Parathyroid adenoma (tissue), 2 donors: ENCODE measurements around the gene GALK1.
A peak's percentile ranks its signal among the peaks of the same experiment; 100 is the strongest.

ENCODE experiments used
- H2AFZ ChIP-seq: fragments of 300-600 bp; sonication (generic); one replicate; pipeline ENCODE4 v1.7.0; 2017; ENCODE audit warnings: antibody characterized with exemption, mild to moderate bottlenecking
- H3K27ac ChIP-seq: fragments of 300-600 bp; sonication (generic); one replicate; pipeline ENCODE4 v1.7.0; 2017
- H3K27me3 ChIP-seq: fragments of 300-600 bp; sonication (generic); one replicate; pipeline ENCODE4 v1.7.0; 2017; ENCODE audit warnings: low read length; ENCODE audit not compliant: control insufficient read depth, insufficient read depth
- H3K36me3 ChIP-seq: fragments of 300-600 bp; sonication (generic); one replicate; pipeline ENCODE4 v1.7.0; 2017; ENCODE audit warnings: low read length; ENCODE audit not compliant: control insufficient read depth, insufficient read depth
- H3K4me1 ChIP-seq: fragments of 300-600 bp; sonication (generic); one replicate; pipeline ENCODE4 v1.7.0; 2017; ENCODE audit warnings: control low read depth
- H3K4me2 ChIP-seq: fragments of 300-600 bp; sonication (generic); one replicate; pipeline ENCODE4 v1.7.0; 2017; ENCODE audit warnings: low read length
- H3K4me3 ChIP-seq: fragments of 300-600 bp; sonication (generic); one replicate; pipeline ENCODE4 v1.7.0; 2017; ENCODE audit warnings: low read depth, low read length
- H3K79me2 ChIP-seq: fragments of 300-600 bp; sonication (generic); one replicate; pipeline ENCODE4 v1.7.0; 2017; ENCODE audit warnings: control low read depth
- H3K9ac ChIP-seq: fragments of 300-600 bp; sonication (generic); one replicate; pipeline ENCODE4 v1.7.0; 2017; ENCODE audit warnings: mild to moderate bottlenecking
- H3K9me3 ChIP-seq: fragments of 300-600 bp; sonication (generic); one replicate; pipeline ENCODE4 v1.7.0; 2017; ENCODE audit warnings: low read length; ENCODE audit not compliant: control insufficient read depth
- TF ChIP-seq, protein P1 (sequence below): fragments of 300-600 bp; sonication (generic); IDR thresholded peaks from one replicate; pipeline ENCODE4 v1.7.0; 2017; ENCODE audit warnings: antibody characterized with exemption, mild to moderate bottlenecking
- donor health status: primary hyperparathyroidism.

GALK1 gene

DNA sequence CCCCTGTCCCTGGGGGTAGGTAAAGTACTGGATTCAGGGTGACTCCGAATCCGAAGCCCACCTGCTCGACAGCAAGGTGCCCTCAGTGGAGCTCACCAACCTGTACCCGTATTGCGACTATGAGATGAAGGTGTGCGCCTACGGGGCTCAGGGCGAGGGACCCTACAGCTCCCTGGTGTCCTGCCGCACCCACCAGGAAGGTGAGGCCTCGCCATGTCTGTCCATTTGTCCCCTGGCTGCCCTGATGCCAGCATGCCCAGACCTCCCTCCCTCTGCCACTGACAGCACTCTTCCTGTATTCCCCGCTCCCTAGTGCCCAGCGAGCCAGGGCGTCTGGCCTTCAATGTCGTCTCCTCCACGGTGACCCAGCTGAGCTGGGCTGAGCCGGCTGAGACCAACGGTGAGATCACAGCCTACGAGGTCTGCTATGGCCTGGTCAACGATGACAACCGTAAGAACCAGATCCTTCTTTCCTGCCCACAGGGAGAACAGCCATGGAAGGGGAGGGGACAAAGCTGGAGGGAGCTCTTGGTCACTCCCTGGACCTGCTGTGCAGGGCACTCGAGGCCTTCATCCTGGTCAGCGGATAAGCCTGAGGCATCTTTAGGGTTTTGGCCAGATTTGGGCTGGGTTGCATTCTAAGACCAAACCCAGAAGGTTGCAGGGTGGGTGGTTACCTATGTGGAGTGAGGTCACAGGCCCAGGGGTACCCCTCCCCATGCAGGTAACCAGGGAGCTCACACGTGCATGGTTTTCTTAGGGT, 14.2 kb downstream of the GALK1 start:
- no peaks in the 10 kb centered on the region for H3K36me3 ChIP-seq
- no peaks in the 10 kb centered on the region for H3K9me3 ChIP-seq
- H3K79me2 ChIP-seq, result no peaks in the 10 kb centered on the region
- peaks cover 10% of the 10 kb centered on the region for H3K4me1 ChIP-seq
- H3K27me3 ChIP-seq, result no peaks in the 10 kb centered on the region
- H3K27ac ChIP-seq, result no peak overlapping the region
- H2AFZ ChIP-seq, result no peak overlapping the region
- no peak overlapping the region for H3K9ac ChIP-seq
- TF ChIP-seq, protein P1, sequence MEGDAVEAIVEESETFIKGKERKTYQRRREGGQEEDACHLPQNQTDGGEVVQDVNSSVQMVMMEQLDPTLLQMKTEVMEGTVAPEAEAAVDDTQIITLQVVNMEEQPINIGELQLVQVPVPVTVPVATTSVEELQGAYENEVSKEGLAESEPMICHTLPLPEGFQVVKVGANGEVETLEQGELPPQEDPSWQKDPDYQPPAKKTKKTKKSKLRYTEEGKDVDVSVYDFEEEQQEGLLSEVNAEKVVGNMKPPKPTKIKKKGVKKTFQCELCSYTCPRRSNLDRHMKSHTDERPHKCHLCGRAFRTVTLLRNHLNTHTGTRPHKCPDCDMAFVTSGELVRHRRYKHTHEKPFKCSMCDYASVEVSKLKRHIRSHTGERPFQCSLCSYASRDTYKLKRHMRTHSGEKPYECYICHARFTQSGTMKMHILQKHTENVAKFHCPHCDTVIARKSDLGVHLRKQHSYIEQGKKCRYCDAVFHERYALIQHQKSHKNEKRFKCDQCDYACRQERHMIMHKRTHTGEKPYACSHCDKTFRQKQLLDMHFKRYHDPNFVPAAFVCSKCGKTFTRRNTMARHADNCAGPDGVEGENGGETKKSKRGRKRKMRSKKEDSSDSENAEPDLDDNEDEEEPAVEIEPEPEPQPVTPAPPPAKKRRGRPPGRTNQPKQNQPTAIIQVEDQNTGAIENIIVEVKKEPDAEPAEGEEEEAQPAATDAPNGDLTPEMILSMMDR, result no peak
- no peak overlapping the region for H3K4me2 ChIP-seq
- H3K4me3 ChIP-seq, result no peak overlapping the region

DNA sequence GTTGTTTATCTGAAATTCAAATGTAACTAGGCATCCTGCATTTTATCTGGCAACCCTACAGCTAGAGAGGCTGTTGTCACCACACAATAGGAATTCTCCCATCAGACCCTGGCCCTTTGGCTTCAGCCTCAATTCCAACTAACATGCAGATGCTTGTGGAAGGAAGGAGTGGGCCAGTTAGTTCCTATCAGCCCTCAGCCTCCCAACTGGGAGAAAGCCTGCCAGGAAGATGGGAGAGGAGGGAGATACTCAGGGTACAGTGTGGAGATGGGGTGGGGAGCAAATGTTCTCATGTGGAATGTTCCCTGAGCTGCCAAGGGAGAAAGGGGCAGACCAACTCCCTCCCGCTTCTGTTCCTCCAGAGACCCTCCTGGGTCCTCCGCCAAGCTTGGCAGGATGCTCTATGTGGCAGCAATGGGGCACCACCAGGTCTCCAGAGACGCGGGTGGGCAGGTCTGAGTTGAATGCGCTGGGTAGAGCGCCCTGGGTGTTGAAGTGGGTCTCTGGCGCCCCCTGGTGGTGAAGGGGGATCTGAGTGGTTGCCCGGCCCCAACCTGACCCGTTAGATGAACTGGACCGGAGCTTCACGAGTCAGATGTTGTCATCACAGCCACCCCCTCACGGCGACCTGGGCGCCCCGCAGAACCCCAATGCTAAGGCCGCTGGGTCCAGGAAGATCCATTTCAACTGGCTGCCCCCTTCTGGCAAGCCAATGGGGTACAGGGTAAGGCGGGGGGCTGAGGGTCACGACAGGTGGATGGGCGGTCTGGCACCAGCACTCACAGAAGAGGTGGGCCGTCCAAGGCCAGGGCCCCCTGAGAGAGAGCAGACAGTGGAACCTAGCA, 15.2 kb downstream of the GALK1 start:
- Histone ChIP-seq H3K9me3 (no peaks in the 10 kb centered on the region), H3K36me3 (no peaks in the 10 kb centered on the region), H3K9ac (no peak overlapping the region), H3K27me3 (no peaks in the 10 kb centered on the region), H3K4me2 (no peak overlapping the region), H3K79me2 (no peaks in the 10 kb centered on the region), H3K4me1 (peaks cover 9% of the 10 kb centered on the region), H2AFZ (peak overlapping the region; percentile 58), H3K27ac (no peak overlapping the region), H3K4me3 (no peak overlapping the region)
- TF ChIP-seq, protein P1, result peak; percentile 96

DNA sequence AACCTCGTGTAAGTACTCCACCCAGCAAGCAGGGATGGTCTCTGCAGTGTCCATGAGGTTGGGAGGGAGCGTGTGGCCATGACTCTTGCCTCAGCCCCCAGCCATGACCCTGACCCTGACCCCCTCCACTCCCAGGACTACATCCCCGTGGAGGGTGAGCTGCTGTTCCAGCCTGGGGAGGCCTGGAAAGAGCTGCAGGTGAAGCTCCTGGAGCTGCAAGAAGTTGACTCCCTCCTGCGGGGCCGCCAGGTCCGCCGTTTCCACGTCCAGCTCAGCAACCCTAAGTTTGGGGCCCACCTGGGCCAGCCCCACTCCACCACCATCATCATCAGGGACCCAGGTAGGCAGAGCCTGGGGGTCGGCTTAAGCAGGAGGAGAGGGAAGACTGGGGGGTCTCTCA, 16.3 kb downstream of the GALK1 start:
- no peaks in the 10 kb centered on the region for H3K27me3 ChIP-seq
- no peaks in the 10 kb centered on the region for H3K9me3 ChIP-seq
- TF ChIP-seq, protein P1, result no peak
- H3K9ac ChIP-seq, result no peak overlapping the region
- H3K4me1 ChIP-seq, result no peaks in the 10 kb centered on the region
- no peak overlapping the region for H3K4me3 ChIP-seq
- H3K27ac ChIP-seq, result no peak overlapping the region
- H3K79me2 ChIP-seq, result no peaks in the 10 kb centered on the region
- no peaks in the 10 kb centered on the region for H3K36me3 ChIP-seq
- H3K4me2 ChIP-seq, result no peak overlapping the region
- H2AFZ ChIP-seq, result no peak overlapping the region

DNA sequence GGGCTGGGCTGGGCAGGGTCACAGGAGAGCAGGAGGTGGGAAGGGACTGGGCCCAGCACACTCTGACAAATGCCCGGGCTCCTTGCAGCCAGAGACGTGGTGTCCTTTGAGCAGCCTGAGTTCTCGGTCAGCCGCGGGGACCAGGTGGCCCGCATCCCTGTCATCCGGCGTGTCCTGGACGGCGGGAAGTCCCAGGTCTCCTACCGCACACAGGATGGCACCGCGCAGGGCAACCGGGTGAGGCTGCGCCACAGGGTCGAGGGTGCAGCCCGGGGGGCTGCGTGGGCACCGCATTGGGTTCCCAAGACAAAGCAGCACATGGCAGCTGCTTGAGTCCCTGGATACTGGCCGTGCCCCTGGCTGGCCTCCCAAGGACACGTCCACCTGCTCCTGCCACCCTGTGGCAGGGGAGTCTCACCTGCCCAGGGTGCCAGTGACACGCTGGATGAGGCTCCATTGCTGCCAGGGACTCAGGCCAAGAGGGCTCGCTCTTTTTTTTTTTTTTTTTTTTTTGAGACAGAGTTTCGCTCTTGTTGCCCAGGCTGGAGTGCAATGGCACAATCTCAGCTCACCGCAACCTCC, 21.3 kb downstream of the GALK1 start:
- no peak overlapping the region for H3K9ac ChIP-seq
- no peaks in the 10 kb centered on the region for H3K4me1 ChIP-seq
- no peaks in the 10 kb centered on the region for H3K9me3 ChIP-seq
- no peak overlapping the region for H3K4me3 ChIP-seq
- H3K79me2 ChIP-seq, result no peaks in the 10 kb centered on the region
- H3K36me3 ChIP-seq, result no peaks in the 10 kb centered on the region
- H3K27me3 ChIP-seq, result no peaks in the 10 kb centered on the region
- no peak overlapping the region for H3K4me2 ChIP-seq
- TF ChIP-seq, protein P1, result no peak
- H2AFZ ChIP-seq, result no peak overlapping the region
- no peak overlapping the region for H3K27ac ChIP-seq
